ENCODE results near the gene VWA1.

DNA sequence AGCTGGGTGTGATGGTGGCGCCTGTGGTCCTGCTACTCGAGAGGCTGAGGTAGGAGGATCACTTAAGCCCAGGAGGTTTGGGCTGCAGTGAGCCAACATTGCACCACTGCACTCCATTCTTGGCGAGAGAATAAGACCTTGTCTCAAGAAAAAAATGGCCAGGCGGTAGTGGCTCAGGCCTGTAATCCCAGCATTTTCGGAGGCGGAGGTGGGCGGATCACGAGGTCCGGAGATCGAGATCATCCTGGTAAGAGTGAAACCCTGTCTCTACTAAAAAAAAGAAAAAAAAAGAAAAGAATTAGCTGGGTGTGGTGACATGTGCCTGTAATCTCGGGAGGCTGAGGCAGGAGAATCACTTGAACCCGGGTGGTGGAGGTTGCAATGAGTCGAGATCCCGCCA is 47.4 kb downstream of the VWA1 start:
- TF ChIP-seq CTCF (IDR thresholded peaks at IDR 0.05) (no peak), MAZ (IDR thresholded peaks at IDR 0.05; ENCODE audit: borderline replicate concordance, low read depth, low read length) (no peak), EHMT2 (IDR thresholded peaks at IDR 0.05; ENCODE audit: low read depth) (no peak), POLR2A (IDR thresholded peaks at IDR 0.05; ENCODE audit: low read length) (no peak), RFX5 (IDR thresholded peaks at IDR 0.05) (no peak), RCOR1 (IDR thresholded peaks at IDR 0.05; ENCODE audit: low read depth, low read length) (no peak), GATA3 (IDR thresholded peaks at IDR 0.05; ENCODE audit: borderline replicate concordance) (no peak), EP300 (IDR thresholded peaks at IDR 0.05) (no peak)
